ENCODE measurements around the gene AFTPH. TPM values are rescaled to one million over a fixed set of nuclear protein-coding genes. Genes with fewer than 3 reads are reported as not detected.

Gene AFTPH
- total RNA-seq, 1 donor from 2014 or later = 28.9 TPM

- DNase-seq (ENCODE audit: low spot score, unreplicated experiment) = no peak
- Mint-ChIP-seq H3K4me3 (ENCODE audit: low read depth) (no peak overlapping the region), H3K36me3 (ENCODE audit: insufficient read depth) (peaks cover 1% of the 10 kb centered on the region), H3K27me3 (no peaks in the 10 kb centered on the region), H3K27ac (no peak overlapping the region), H3K9me3 (ENCODE audit: low read depth) (peaks cover 4% of the 10 kb centered on the region), H3K4me1 (ENCODE audit: low read depth) (peaks cover 8% of the 10 kb centered on the region)
- TF ChIP-seq CTCF (IDR thresholded peaks at IDR 0.05; ENCODE audit: unreplicated experiment) = no peak
These were observed 10.2 kb downstream of the AFTPH start for GRCh38 chr2:64534363-64534762.

- no peaks in the 10 kb centered on the region for H3K27me3 Mint-ChIP-seq
- peaks cover 8% of the 10 kb centered on the region for H3K4me1 Mint-ChIP-seq (ENCODE audit: low read depth)
- H3K4me3 Mint-ChIP-seq (ENCODE audit: low read depth) = no peak overlapping the region
- H3K9me3 Mint-ChIP-seq (ENCODE audit: low read depth) = peaks cover 4% of the 10 kb centered on the region
- H3K27ac Mint-ChIP-seq = no peak overlapping the region
- peaks cover 1% of the 10 kb centered on the region for H3K36me3 Mint-ChIP-seq (ENCODE audit: insufficient read depth)
- TF ChIP-seq CTCF (IDR thresholded peaks at IDR 0.05; ENCODE audit: unreplicated experiment) = no peak
- DNase-seq (ENCODE audit: low spot score, unreplicated experiment) = no peak
These were observed 10.9 kb downstream of the AFTPH start for GRCh38 chr2:64535024-64535423.

- Mint-ChIP-seq H3K27me3 (no peaks in the 10 kb centered on the region), H3K9me3 (ENCODE audit: low read depth) (peaks cover 4% of the 10 kb centered on the region), H3K4me1 (ENCODE audit: low read depth) (peaks cover 10% of the 10 kb centered on the region), H3K27ac (no peak overlapping the region), H3K36me3 (ENCODE audit: insufficient read depth) (no peaks in the 10 kb centered on the region), H3K4me3 (ENCODE audit: low read depth) (no peak overlapping the region)
- DNase-seq (ENCODE audit: low spot score, unreplicated experiment) = no peak
- no peak for TF ChIP-seq CTCF (IDR thresholded peaks at IDR 0.05; ENCODE audit: unreplicated experiment)
These were observed 13.9 kb downstream of the AFTPH start for GRCh38 chr2:64537991-64538390.

GRCh38 chr2:64538764-64539433 is 14.8 kb downstream of the AFTPH start:
- DNase-seq (ENCODE audit: low spot score, unreplicated experiment) = no peak
- no peaks in the 10 kb centered on the region for H3K36me3 Mint-ChIP-seq (ENCODE audit: insufficient read depth)
- H3K27me3 Mint-ChIP-seq = no peaks in the 10 kb centered on the region
- peaks cover 16% of the 10 kb centered on the region for H3K4me1 Mint-ChIP-seq (ENCODE audit: low read depth)
- no peak overlapping the region for H3K27ac Mint-ChIP-seq
- no peak overlapping the region for H3K4me3 Mint-ChIP-seq (ENCODE audit: low read depth)
- peaks cover 4% of the 10 kb centered on the region for H3K9me3 Mint-ChIP-seq (ENCODE audit: low read depth)
- TF ChIP-seq CTCF (IDR thresholded peaks at IDR 0.05; ENCODE audit: unreplicated experiment) = no peak

- no peaks in the 10 kb centered on the region for H3K36me3 Mint-ChIP-seq (ENCODE audit: insufficient read depth)
- peaks cover 18% of the 10 kb centered on the region for H3K4me1 Mint-ChIP-seq (ENCODE audit: low read depth)
- no peaks in the 10 kb centered on the region for H3K27me3 Mint-ChIP-seq
- H3K9me3 Mint-ChIP-seq (ENCODE audit: low read depth) = peaks cover 4% of the 10 kb centered on the region
- DNase-seq (ENCODE audit: low spot score, unreplicated experiment) = no peak
- no peak overlapping the region for H3K4me3 Mint-ChIP-seq (ENCODE audit: low read depth)
- no peak overlapping the region for H3K27ac Mint-ChIP-seq
- no peak for TF ChIP-seq CTCF (IDR thresholded peaks at IDR 0.05; ENCODE audit: unreplicated experiment)
These were observed 16.5 kb downstream of the AFTPH start for GRCh38 chr2:64540615-64541014.

Data from progenitor cell of endocrine pancreas (in vitro differentiated cells).